HG03060 (cell line): ENCODE results near the gene MDP1.
"Not testable (repeated sequence)": the region's sequence is repeated elsewhere in the genome, so short reads cannot be mapped to it uniquely, and the experiment has no call there.

Source experiments
- ATAC-seq: cut with Tn5 transposase; IDR thresholded peaks from one replicate; pipeline ENCODE4 v1.9.1; 2021; ENCODE audit warnings: low read depth, moderate number of reproducible peaks; ENCODE audit not compliant: unreplicated experiment

The MDP1 gene

GRCh38 chr14:24252289-24253124 is 36.6 kb upstream of the MDP1 start:
- ATAC-seq, result no peak

DNA sequence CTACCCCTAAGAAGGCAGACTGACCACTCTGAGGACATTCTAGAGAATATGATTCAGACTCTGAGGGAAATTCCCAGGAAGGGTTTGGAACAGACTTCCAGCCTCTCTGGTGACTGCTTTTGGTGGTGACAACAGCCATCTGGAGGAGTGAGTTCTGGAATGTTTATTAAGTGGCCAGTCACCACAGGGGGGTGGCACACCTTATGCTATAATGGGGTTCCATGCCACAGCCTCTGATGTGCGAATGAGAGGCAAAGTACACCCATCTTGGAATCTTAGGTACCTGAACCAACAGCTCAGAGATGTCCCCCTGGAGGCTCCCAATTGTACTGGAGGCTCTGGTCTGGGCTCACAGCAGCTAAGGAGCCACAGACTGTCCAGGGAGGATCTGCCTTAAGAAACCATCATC is 36.0 kb upstream of the MDP1 start:
- ATAC-seq, result no peak

DNA sequence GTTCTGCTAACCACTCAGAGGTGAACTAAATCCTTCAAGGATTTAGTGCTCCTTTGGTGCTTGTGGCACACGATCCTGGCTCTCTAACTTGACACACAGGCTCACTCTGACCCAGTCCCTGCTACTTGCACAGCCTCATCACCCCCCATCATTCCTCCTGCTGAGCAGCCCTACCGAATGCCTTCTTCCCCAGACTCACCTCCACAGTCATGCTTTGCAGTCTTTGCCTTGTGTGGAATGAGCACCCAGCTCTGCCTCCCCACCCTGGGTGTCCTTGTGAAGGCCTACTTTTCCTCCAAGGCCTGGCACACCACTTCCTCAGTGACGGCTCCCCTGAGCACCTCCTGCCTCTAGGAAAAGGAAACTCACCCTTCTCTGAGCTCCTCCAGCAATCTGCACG is 34.5 kb upstream of the MDP1 start:
- ATAC-seq, result no peak

DNA sequence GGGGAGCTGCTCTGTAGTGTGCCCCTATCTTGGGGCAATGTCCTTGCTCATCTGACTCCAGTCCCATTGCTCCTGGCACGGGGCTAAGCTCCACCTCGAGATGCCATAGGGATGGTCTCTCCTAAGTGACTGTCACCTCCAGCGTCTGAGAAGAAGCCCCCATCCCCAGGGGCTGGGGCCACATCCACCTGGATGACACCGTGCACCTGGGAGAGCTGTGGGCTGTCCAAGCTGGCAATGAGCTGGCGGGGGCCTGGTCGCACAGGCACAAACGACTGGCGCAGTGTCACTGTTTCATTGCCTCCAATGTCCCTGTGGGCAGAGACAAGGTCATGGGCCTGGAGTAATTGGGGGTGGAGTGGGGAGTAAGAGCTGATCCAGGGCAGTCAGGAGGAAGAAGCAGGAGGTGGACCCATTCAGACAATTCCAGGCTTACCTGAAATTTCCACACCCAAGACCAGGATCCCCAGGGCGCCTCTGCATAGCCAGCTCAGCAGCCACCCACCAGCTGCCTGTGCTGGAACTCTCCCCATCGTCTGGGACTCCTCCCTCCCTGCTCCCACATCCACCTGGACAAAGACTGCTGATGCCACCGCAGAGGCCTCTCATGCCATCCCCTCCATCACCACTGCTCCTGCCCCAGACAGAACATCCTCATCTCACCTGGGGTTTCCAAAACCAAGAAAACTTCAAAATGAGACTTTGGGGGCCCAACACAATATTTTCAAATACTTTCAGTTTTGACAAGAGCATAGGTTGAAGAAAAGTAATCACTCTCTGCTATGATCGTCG is 33.6 kb upstream of the MDP1 start:
- ATAC-seq, result no peak

- no peak for ATAC-seq
Measured at GRCh38 chr14:24247422-24247821, 31.6 kb upstream of the MDP1 start.

GRCh38 chr14:24246765-24247212 is 30.9 kb upstream of the MDP1 start:
- no peak for ATAC-seq

GRCh38 chr14:24245350-24245749 is 29.5 kb upstream of the MDP1 start:
- ATAC-seq, result not testable (repeated sequence)

DNA sequence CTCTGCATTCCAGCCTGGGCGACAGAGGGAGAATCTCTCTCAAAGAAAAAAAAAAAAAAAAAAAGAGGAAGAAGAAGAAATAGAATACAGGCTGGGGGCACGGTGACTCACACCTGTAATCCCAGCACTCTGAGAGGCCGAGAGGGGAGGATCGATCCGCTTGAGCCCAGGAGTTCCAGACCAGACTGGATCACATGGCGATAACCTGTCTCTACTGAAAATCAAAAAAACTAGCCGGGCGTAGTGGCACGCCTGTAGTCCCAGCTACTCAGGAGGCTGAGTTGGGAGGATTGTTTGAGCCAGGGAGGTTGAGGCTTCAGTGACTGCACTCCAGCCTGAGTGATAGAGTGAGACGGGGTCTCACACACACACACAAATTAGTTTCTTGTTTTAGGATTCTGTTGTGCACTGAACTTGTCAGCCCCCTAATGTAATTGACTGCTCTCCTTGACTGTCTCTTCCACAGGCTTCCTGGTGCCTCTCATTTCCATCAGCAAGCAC is 27.5 kb upstream of the MDP1 start:
- no peak for ATAC-seq

DNA sequence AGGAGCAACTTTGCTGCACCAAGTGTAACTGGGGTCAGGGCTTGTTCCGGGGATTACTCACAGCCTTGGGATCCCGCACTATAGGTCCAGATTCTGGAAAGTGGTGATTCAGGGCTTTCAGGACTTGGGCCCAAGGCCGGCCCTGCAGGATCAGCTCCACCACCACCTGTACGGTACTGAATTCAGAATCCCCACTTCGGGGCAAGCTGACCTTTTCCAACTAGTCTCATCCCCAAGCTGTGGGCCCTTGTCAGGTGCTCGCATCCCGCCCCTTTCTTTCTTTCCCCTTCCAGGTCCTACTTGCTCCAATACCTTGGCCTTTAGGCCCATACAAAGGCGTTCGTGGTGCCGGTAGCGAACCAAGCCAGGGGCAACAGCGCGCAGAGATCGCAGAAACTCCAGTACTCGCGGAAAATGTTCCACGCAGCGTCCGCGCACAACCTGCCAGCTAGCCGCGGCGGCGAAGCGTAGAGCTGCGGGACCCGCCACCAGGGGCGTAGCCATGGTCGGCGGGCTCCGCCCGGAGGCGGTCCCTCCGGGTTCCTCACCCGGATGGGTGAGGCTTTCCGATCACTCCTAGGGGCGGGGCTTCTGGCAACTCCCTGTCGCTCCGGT is 26.1 kb upstream of the MDP1 start:
- ATAC-seq, result peak; percentile 49

GRCh38 chr14:24240110-24240918 is 24.4 kb upstream of the MDP1 start:
- no peak for ATAC-seq

DNA sequence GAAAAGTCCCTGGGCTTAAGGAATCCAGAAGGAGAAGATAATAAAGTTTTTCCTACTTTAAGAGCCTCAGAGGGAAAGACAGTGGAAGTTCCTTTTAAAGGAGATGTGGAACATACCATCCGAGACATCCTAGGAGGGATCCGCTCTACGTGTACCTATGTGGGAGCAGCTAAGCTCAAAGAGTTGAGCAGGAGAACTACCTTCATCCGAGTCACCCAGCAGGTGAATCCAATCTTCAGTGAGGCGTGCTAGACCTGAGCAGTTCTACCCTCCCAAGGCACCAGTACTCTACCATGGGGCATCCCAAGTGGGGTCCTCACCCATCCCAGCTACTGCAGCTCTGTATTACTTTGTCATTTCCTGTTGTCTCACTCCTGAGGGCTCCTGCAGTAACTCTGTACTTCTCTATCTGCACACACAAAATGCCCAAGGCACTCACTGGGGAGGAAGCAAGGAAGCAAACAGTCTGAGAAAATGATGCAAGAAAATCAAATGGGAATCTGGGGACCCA is 22.7 kb upstream of the MDP1 start:
- ATAC-seq, result no peak

- ATAC-seq, result no peak
Measured at GRCh38 chr14:24238123-24238522, 22.3 kb upstream of the MDP1 start.

GRCh38 chr14:24237463-24237955 is 21.6 kb upstream of the MDP1 start:
- no peak for ATAC-seq

GRCh38 chr14:24236689-24237462 is 21.0 kb upstream of the MDP1 start:
- no peak for ATAC-seq

GRCh38 chr14:24235804-24236688 is 20.2 kb upstream of the MDP1 start:
- no peak for ATAC-seq

DNA sequence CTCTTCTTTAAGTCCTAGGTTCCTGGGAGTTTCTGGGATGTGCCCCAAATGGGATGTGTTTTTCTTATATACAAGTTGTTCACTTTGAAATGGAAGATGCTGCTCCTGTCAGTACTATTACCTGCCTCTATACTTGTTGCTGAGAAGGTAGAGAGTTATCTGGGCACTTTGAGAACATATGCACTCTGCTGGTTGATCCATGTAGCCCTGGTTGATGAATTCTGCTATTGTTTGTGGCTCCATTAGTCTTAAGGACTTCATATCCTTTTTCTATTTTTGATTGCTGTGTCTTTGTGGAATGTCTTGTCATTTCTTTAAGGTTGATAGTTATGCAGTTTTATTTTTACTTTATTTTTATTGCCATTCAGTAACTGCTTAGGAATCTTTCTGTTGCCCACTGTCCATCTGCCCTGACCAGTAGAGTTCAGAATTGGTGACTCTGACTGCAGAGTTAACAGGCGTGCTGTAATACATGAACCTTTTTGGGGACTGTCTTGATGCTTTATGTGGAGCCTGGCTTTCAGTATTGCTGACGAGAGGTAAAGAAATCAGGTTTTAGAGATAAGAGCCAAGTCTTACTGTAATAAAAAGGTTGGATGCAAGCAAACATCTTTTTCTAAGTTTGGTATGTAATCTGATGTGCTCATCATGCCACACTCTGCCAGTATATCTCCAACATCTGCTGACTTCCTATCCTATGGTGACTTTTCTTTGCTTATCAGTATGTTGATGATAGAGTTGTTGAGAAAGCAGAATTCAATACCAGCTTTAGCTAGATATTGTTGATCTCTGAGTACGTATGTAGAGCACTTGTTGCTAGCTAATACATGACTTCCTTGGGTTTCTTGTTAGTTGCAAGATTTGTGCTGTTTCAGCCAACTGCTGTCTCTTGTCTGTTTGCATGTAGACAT is 18.5 kb upstream of the MDP1 start:
- ATAC-seq, result no peak

DNA sequence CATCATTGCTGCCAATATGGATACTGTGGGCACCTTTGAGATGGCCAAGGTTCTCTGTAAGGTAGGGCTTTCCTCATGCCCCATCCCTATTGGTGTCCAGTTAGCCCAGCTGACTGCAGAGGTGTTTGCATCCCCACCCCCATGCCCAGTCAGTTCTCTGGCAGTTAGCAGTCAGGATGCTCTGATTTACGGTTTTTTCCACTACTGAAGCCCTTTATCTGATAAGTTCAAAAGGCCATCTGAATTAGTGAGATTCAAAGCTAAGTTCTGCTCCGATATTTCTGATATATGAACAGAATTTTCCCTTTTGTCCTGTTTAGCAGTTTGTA is 17.6 kb upstream of the MDP1 start:
- no peak for ATAC-seq
